Activated naive CD4-positive, alpha-beta T cell treated with anti-CD3 and anti-CD28 coated beads for 36 hours (primary cell): ENCODE results near the gene ZNF511. TPM values are rescaled to one million over a fixed set of nuclear protein-coding genes. Genes with fewer than 3 reads are reported as not detected.

ENCODE experiments used
- total RNA-seq, 2 experiments: library from RNA; stranded (reverse); gene quantifications; one replicate each; pipeline ENCODE4 v1.2.3, GENCODE V29; 2021

ZNF511 gene
- total RNA-seq, 2 experiments from 2014 or later = 37.1 to 39.4 TPM

Other genes starting within 250 kb of the ZNF511 start
- gene ADGRA1, start 221.0 kb upstream of the ZNF511 start, total RNA-seq = not detected
- not detected for gene KNDC1, start 148.7 kb upstream of the ZNF511 start, total RNA-seq
- gene UTF1, start 78.7 kb upstream of the ZNF511 start, total RNA-seq = not detected
- gene VENTX, start 71.1 kb upstream of the ZNF511 start, total RNA-seq = not detected
- 100 to 1,000 TPM; 112 to 120 TPM for gene ADAM8, start 32.0 kb upstream of the ZNF511 start, total RNA-seq
- gene TUBGCP2, start within 50 bp of the ZNF511 start, total RNA-seq = 10 to 100 TPM; 47.9 to 56.1 TPM
- not detected for gene CALY, start 28.0 kb downstream of the ZNF511 start, total RNA-seq
- not detected for gene PRAP1, start 38.5 kb downstream of the ZNF511 start, total RNA-seq
- gene FUOM, start 49.1 kb downstream of the ZNF511 start, total RNA-seq = 10 to 100 TPM; 29.9 to 34.9 TPM
- 10 to 100 TPM; 45.8 to 48.7 TPM for gene ECHS1, start 64.4 kb downstream of the ZNF511 start, total RNA-seq
- gene PAOX, start 70.3 kb downstream of the ZNF511 start, total RNA-seq = 1 to 10 TPM; 4.4 to 5.0 TPM
- gene MTG1, start 85.2 kb downstream of the ZNF511 start, total RNA-seq = 10 to 100 TPM; 31.6 to 32.9 TPM
- not detected for gene SPRN, start 115.7 kb downstream of the ZNF511 start, total RNA-seq
- gene SCART1, start 145.0 kb downstream of the ZNF511 start, total RNA-seq = 1 to 10 TPM; 1.5 to 1.6 TPM
- under 1 TPM in 1 of 2 experiments, not detected in 1; 0.42 TPM for gene CYP2E1, start 218.4 kb downstream of the ZNF511 start, total RNA-seq